ENCODE data around the gene MRPL16. TPM values are rescaled to one million over a fixed set of nuclear protein-coding genes. Genes with fewer than 3 reads are reported as not detected.
A peak's percentile ranks its signal among the peaks of the same experiment; 100 is the strongest.

The MRPL16 gene
- total RNA-seq, 1 experiment from 2014 or later: 66.0 TPM

DNA sequence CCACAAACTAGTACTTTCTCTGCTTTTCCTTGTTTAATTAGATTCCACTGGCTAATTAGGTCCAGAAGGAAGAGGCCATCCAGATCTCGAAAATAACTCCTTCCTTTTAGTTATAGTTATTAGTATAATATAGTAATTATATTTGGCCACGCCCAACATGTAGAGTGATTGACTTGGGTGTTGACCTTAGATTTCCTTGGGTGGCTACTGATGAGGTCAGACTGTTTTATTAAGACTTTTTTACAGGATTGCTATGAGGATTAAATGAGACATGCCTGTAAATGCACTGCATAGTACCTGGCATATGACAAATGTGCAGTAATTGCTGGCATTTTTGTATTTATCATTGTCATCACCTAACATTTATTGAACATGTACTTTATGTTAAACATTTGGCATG lies 28.5 kb downstream of the MRPL16 start:
- H3K4me3 ChIP-seq (ENCODE audit: low read depth, low read length): no peak overlapping the region
- POLR2A ChIA-PET: no interaction called here
- no peak for DNase-seq
- TF ChIP-seq, protein P1, sequence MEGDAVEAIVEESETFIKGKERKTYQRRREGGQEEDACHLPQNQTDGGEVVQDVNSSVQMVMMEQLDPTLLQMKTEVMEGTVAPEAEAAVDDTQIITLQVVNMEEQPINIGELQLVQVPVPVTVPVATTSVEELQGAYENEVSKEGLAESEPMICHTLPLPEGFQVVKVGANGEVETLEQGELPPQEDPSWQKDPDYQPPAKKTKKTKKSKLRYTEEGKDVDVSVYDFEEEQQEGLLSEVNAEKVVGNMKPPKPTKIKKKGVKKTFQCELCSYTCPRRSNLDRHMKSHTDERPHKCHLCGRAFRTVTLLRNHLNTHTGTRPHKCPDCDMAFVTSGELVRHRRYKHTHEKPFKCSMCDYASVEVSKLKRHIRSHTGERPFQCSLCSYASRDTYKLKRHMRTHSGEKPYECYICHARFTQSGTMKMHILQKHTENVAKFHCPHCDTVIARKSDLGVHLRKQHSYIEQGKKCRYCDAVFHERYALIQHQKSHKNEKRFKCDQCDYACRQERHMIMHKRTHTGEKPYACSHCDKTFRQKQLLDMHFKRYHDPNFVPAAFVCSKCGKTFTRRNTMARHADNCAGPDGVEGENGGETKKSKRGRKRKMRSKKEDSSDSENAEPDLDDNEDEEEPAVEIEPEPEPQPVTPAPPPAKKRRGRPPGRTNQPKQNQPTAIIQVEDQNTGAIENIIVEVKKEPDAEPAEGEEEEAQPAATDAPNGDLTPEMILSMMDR (IDR thresholded peaks at IDR 0.05; ENCODE audit: insufficient read depth in 1 of 2, low read depth in 1 of 2, low read length in 1 of 2, severe bottlenecking in 1 of 2, unreplicated experiment in 1 of 2): no peak
- no peaks in the 10 kb centered on the region for H3K27me3 ChIP-seq (replicated peaks; ENCODE audit: control insufficient read depth, insufficient read depth, low read length)
- peaks cover 52% of the 10 kb centered on the region for H3K4me1 Mint-ChIP-seq (ENCODE audit: low read depth, unreplicated experiment)
- CTCF ChIA-PET: no interaction called here
- H3K27ac Mint-ChIP-seq (ENCODE audit: unreplicated experiment): peak overlapping the region; percentile 42
- no peaks in the 10 kb centered on the region for H3K9me3 ChIP-seq
- H3K36me3 Mint-ChIP-seq (ENCODE audit: insufficient read depth, unreplicated experiment): peaks cover 92% of the 10 kb centered on the region
- no peaks in the 10 kb centered on the region for H3K9me3 Mint-ChIP-seq (ENCODE audit: unreplicated experiment)
- no TSS peak for BruUV-seq (replicated peaks)
- peaks cover 39% of the 10 kb centered on the region for H3K4me1 ChIP-seq
- H3K36me3 ChIP-seq (ENCODE audit: control insufficient read depth, insufficient read depth, low read length): peaks cover 6% of the 10 kb centered on the region
- H3K4me3 Mint-ChIP-seq (ENCODE audit: unreplicated experiment): no peak overlapping the region
- intact Hi-C loops (cut with micrococcal nuclease; ENCODE audit: unreplicated experiment): no loop called here
- no peaks in the 10 kb centered on the region for H3K27me3 Mint-ChIP-seq (ENCODE audit: insufficient read depth, unreplicated experiment)

- peaks cover 8% of the 10 kb centered on the region for H3K36me3 ChIP-seq (ENCODE audit: control insufficient read depth, insufficient read depth, low read length)
- no TSS peak for BruUV-seq (replicated peaks)
- ChIA-PET POLR2A (no interaction called here), CTCF (no interaction called here)
- no peak for DNase-seq
- Mint-ChIP-seq H3K4me3 (ENCODE audit: unreplicated experiment) (peak overlapping the region; percentile 20), H3K9me3 (ENCODE audit: unreplicated experiment) (no peaks in the 10 kb centered on the region), H3K4me1 (ENCODE audit: low read depth, unreplicated experiment) (peaks cover 57% of the 10 kb centered on the region), H3K27me3 (ENCODE audit: insufficient read depth, unreplicated experiment) (no peaks in the 10 kb centered on the region), H3K27ac (ENCODE audit: unreplicated experiment) (peak overlapping the region; percentile 75), H3K36me3 (ENCODE audit: insufficient read depth, unreplicated experiment) (peaks cover 92% of the 10 kb centered on the region)
- TF ChIP-seq, protein P1 (IDR thresholded peaks at IDR 0.05; ENCODE audit: insufficient read depth in 1 of 2, low read depth in 1 of 2, low read length in 1 of 2, severe bottlenecking in 1 of 2, unreplicated experiment in 1 of 2): no peak
- intact Hi-C loops (cut with micrococcal nuclease; ENCODE audit: unreplicated experiment): no loop called here
- H3K27me3 ChIP-seq (replicated peaks; ENCODE audit: control insufficient read depth, insufficient read depth, low read length): no peaks in the 10 kb centered on the region
- H3K4me3 ChIP-seq (ENCODE audit: low read depth, low read length): no peak overlapping the region
- H3K9me3 ChIP-seq: no peaks in the 10 kb centered on the region
- H3K4me1 ChIP-seq: peaks cover 55% of the 10 kb centered on the region
These were observed 31.1 kb downstream of the MRPL16 start for GRCh38 chr11:59779487-59779886.

DNA sequence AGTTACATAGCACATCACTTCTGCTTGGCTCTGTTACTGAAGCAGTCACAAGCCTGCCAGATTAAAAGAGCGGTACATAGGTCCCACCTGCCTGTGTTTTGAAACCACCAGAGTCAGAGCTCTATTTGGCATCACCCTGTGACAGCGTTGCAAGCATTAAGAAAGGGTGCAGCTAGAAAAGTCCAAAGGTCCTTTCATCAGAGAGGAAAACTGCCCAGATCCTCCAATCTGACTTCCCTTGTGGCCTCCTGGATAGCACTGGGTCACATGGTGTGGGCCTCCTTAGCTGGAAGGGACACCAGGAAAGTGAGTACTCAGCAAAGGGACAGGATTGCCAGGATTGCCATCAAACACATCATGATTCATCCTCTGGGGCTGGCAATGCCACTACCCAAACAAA lies 32.5 kb downstream of the MRPL16 start:
- DNase-seq: peak; percentile 67 to 82
- Mint-ChIP-seq H3K27me3 (ENCODE audit: insufficient read depth, unreplicated experiment) (no peaks in the 10 kb centered on the region), H3K36me3 (ENCODE audit: insufficient read depth, unreplicated experiment) (peaks cover 95% of the 10 kb centered on the region), H3K27ac (ENCODE audit: unreplicated experiment) (peak overlapping the region; percentile 74), H3K4me3 (ENCODE audit: unreplicated experiment) (peak overlapping the region; percentile 41), H3K9me3 (ENCODE audit: unreplicated experiment) (no peaks in the 10 kb centered on the region), H3K4me1 (ENCODE audit: low read depth, unreplicated experiment) (peaks cover 52% of the 10 kb centered on the region)
- ChIA-PET CTCF (interaction anchor here (1.2 kb wide), 1 partner anchor 23 kb away, joined by 5 read pairs; the partner anchor contains the start of gene STX3), POLR2A (interaction anchor here (0.8 to 1.0 kb wide), 2 partner anchors 21 to 22 kb away, joined by 3 read pairs; no protein-coding TSS in a partner anchor)
- peaks cover 8% of the 10 kb centered on the region for H3K36me3 ChIP-seq (ENCODE audit: control insufficient read depth, insufficient read depth, low read length)
- no peak overlapping the region for H3K4me3 ChIP-seq (ENCODE audit: low read depth, low read length)
- BruUV-seq (replicated peaks): no TSS peak
- TF ChIP-seq, protein P1 (IDR thresholded peaks at IDR 0.05; ENCODE audit: insufficient read depth in 1 of 2, low read depth in 1 of 2, low read length in 1 of 2, severe bottlenecking in 1 of 2, unreplicated experiment in 1 of 2): no peak
- H3K4me1 ChIP-seq: peaks cover 48% of the 10 kb centered on the region
- intact Hi-C loops (cut with micrococcal nuclease; ENCODE audit: unreplicated experiment): loop anchor here (1.0 kb wide), 1 partner anchor 9 kb away; no protein-coding TSS in a partner anchor
- no peaks in the 10 kb centered on the region for H3K27me3 ChIP-seq (replicated peaks; ENCODE audit: control insufficient read depth, insufficient read depth, low read length)
- no peaks in the 10 kb centered on the region for H3K9me3 ChIP-seq

Data from Caco-2 (cell line).